HG03457 (cell line): ENCODE data around the gene HEPACAM.
"Not testable (repeated sequence)": the region's sequence is repeated elsewhere in the genome, so short reads cannot be mapped to it uniquely, and the experiment has no call there.

Experiments
- ATAC-seq: cut with Tn5 transposase; IDR thresholded peaks from one replicate; pipeline ENCODE4 v1.9.1; 2021; ENCODE audit warnings: moderate number of reproducible peaks; ENCODE audit not compliant: unreplicated experiment

HEPACAM gene, protein sequence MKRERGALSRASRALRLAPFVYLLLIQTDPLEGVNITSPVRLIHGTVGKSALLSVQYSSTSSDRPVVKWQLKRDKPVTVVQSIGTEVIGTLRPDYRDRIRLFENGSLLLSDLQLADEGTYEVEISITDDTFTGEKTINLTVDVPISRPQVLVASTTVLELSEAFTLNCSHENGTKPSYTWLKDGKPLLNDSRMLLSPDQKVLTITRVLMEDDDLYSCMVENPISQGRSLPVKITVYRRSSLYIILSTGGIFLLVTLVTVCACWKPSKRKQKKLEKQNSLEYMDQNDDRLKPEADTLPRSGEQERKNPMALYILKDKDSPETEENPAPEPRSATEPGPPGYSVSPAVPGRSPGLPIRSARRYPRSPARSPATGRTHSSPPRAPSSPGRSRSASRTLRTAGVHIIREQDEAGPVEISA

DNA sequence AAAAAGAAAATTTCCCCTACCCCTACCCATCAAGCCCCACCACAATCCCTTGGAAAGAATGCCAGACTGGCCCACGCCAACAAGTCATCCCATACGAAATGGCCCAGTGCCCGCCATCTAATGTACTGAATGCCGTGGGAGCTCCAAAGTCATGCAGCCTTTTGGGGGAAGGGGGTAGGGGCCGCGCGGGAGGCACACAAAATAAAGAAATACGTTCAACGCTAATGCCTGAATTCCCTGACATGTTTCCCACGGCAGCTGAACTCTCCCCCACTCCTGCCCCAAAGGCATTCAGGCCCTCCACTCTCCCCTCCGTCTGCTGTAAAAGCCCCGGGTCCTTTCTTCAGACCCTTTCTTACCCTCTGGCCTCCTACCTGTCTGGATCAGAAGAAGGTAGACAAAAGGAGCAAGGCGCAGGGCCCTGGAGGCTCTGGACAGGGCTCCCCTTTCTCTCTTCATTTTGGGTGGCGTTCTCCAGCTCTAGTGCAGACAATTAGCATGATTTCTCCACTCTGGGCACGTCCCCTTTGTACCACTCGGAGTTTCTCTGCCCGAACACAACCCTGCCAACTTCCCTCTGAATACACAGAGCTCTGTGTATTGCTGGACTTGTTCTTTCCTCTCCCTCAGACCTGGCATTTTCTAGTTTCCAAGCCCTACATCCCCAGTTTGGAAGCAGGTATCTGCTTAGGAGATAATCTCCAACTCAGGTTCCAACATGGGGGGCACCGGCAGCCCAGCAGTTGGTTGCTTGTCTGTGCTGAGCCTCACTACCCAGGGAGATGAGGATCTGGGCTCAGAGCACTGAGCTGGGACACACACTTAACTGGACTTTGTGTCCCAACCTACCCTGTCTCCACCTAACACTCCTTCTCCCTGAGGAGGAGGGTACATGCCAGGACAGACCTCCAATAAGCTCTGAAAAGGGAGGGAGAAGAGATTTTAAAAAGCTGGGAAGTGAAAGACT is at the start of gene HEPACAM:
HEPACAM (minus strand) TSS at position 500 of the 967 bp plus-strand sequence; CDS start at position 459, 41 bp downstream.
- ATAC-seq: no peak

DNA sequence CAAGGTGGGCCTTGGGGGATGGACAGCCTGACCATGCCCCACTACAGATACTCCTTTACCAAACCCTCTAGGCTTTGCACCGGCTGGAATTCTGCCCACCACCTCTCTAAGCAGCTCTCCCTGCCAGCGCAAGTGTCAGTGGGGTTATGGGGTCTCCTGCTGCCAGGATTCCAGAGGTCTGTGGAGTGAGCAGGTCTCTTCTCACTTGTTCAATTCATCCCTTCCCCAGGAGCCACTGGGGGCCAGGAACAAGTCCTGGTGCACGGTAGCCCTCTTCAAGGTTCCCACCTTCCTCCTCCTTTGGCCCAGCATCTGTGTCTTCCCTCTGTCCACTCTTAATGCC is 48.6 kb upstream of the HEPACAM start:
- ATAC-seq: no peak

DNA sequence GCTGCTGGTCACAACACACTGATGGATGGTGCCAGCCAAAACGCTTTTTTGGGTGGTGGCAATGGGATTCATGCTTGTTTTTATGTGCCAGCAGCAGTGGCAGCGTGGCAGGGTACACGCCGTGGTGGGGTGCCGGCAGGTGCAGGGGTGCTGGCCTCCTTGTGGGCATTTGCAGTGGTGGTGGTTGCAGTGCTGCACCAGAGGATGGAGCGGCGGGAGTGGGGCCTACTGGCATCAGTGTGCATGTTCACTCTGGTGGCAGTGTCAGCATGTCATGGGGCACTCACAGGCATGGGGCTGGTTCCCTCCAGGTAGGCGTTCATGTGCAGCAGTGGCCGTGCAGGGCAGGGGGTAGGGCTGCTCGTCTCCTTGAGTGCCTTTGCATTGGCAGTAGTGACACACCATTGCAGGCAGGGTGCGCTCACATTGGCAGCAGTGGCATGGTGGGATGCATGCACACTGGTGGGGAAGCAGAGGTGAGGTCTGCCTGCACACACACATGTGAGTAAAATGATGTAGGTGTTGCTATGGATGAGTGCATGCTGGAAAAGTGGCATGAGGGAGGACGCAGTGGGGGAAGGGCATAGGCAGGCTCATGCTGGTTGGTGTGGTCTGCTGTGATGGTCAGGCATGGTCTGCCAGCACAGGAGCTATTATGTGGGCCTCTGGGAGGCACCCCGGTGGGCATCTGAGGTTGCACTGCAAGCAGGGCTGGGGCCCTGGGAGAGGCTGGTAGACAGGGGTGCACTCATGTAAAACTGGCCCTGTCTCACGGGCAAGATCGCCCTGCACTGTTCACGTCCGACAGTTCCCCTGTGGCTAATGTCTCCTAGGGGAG is 48.0 kb upstream of the HEPACAM start:
- ATAC-seq: no peak

DNA sequence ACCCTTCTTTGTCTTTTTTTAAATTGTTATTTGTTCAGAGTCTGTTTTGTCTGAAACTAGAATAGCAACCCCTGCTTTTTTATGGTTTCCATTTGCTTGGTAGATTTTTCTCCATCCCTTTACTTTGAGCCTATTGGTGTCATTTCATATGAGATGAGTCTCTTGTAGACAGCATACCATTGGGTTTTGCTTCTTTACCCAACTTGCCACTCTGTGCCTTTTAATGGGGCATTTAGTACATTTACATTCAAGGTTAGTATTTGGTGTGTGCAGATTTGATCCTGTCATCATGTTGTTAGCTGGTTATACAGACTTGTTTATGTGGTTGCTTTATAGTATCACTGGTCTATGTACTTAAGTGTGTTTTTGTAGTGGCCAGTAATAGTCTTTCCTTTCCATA is 46.2 kb upstream of the HEPACAM start:
- ATAC-seq: no peak

DNA sequence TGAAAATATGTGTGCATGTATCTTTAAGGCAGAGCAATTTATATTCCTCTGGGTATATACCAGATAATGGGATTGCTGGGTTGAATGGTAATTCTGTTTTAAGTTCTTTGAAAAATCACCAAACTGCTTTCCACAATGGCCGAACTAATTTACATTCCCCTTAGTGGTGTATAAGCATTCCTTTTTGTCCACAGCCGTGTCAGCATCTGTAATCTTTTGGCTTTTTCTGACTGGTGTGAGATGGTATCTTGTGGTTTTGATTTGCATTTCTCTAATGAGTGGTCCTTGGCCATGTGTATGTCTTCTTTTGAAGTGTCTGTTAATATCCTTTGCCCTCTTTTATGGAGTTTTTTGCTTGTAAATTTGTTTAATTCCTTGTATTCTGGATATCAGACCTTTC is 42.5 kb upstream of the HEPACAM start:
- ATAC-seq: no peak

DNA sequence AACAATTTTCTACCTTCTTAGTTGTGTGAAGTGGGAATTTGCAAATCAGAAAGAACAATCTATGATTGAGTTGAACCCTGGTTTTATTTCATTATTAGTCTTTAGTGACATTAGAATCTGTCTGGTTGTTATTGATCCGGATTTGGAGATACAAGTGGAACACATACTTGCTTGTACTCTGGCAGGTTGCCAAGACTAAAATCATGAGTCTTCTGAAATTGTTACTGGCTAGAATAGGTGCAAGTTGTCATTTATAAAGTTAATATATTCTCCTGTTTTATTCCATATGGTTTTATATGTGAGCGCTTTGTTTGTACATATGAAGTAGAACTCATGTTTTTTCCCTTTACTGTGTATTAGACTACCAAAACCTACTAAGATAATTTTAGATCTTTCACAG is 41.2 kb upstream of the HEPACAM start:
- ATAC-seq: no peak

DNA sequence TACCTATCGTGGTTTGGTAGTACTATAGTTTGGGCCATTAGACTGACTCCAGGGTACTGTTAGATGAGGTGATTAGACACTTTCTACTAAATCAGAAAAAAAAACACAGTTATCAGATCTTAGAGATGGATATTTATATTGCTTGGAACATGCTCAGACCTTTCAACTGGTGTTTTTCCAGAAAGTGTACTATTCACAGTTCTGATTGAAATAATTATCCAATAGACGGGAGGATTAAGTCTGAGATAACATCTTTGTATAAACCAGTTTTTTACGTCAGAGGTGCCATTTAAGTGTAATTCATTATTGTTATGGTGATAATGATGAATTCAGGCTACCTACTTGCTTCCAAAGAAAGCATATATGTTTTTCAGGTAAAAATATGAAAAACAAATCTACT is 40.7 kb upstream of the HEPACAM start:
- no peak for ATAC-seq

DNA sequence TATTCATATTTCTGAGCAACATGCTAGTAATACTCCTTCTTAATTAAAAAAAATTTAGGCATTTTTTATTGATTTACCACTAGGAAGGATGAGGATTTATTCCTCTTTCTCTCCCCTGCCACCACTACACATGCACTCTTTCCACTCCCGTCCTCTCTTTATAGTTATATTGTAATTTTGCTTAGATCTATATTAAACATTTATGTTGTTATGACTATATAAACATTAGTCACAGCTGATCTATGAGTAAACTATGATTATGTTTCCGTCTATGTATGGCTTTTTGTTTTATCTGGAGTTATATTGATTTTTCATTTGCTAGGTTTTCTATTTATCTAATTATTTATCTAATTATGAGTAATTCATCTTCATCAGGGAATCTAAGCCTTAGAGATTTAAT is 36.0 kb upstream of the HEPACAM start:
- ATAC-seq: no peak

DNA sequence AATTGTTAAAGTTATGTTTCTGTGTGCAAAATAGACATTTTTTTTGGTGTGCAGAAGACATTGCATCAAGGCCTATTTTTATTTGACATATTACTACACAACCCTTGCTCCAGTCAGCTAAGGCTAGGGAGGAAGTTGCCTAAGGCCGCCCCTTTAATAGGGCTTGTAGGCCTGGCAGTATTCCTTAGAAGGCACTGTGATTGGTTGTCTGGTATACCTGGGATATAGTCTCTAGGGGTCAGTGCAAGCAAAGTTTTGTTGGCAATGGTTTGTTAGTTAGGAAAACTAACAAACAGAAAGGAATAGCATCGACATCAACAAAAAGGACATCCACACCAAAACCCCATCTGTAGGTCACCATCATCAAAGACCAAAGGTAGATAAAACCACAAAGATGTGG is 35.1 kb upstream of the HEPACAM start:
- ATAC-seq: no peak

DNA sequence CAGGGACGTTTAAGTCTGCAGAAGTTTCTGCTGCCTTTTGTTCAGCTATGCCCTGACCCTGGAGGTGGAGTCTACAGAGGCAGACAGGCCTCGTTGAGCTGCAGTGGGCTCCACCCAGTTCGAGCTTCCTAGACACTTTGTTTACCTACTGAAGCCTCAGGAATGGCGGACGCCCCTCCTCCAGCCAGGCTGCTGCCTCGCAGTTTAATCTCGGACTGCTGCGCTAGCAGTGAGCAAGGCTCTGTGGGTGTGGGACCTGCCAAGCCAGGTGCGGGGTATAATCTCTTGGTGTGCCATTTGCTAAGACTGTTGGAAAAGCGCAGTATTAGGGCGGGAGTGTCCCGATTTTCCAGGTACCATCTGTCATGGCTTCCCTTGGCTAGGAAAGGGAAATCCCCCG is 32.4 kb upstream of the HEPACAM start:
- ATAC-seq: not testable (repeated sequence)

DNA sequence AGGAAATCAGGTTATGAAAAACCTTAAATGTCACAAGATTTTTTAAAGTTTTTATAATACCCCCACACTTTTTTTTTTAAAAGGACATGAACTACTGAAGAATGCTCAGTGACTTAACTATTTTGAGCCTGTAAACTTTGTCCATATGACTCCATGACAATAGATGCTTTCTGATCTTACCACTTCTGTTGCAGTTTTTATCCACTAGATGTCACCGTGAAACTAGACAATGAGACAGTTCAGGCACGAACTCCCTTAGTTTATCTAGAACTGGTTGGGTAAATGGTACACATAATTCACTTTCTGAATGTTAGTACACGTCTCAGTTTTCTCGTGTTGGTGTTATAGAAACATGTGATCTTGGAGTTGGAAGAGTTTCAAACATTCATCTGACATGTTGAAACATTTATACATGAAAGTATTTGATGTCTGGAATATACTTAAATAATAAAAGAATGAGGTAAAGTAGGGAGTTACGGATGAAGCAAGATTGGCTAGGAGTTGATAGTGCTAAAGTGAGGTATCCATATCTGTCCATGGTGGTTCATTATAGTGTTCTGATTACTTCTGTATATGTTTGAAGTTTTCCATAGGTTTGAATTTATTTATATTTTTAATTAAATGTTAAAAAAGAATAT is 26.2 kb upstream of the HEPACAM start:
- ATAC-seq: peak; percentile 84

DNA sequence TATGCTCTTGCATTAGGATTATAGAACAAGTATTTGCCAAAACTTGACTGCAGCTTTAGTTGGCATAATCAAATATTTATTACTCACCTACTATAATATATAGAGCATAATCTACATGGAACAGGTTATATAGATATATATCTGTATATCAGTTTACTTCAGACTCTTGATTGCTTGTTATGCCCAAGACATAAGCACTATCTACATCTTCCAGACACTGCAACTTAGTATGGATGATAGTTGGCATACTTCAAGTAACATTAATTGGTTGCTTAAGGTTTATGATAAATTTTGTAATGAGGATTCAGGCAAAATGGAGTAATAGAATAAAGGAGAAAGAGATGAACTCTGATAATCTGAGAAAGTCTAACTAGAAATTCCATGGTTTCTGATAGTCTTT is 19.2 kb upstream of the HEPACAM start:
- ATAC-seq: no peak

DNA sequence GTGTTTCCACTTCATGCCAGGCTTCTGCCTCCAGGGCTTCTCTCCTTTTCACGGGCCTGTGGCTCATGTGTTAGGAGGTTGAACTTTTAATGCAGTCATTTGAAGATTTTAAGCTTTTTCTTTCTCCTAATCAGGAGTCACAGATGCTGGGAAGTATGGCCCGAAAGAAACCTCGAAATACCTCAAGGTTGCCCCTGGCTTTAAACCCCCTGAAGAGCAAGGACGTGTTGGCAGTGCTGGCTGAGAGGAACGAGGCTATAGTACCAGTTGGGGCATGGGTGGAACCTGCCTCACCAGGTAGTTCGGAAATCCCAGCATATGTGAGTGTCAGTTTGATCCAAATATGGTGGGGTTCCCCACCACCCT is 18.7 kb upstream of the HEPACAM start:
- ATAC-seq: no peak

DNA sequence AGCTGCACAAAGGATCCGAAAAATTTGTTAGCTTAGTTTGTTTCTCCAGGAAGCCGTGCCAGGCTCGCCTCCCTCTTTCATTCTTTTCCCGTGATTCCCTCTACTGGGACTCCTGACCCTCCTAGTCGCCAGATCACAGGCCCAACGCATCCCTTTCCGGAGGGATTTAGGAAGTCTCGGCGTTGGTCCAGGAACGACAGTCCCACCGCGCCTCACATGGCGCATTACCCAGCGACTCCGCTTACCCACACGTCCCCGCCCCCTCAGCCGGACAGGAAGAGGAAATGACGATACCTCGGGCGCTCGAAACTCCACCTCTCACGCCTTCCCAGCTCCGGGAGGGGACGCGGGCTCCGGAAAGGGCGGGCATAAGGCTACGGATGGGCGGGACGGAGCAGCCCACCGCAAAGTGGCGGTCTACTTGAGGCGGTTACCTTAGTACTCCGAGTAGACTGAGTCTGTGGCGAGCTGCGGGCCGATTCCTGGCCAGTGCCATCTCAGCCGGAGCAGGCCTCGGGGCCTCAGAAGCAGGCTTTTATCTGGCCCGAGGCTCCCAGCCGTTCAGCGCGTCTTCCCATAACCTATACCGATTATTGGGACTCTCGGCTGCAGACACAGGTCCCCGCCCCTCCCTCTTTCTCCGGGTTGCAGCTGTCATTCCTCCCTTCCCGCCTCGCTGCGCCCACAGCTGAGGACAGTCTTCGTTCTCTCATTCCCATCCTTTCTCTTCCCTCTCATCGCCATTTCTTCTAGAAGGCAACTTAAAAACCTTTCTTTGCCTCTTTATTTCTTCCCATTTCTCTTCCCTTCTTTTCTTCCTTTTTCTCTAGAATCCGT is 18.1 kb upstream of the HEPACAM start, which contains the start of gene CCDC15:
CCDC15 (plus strand) TSS at position 450 of the 837 bp plus-strand sequence. CDS start 531 bp downstream, outside the sequence.
- ATAC-seq: peak; percentile 99

DNA sequence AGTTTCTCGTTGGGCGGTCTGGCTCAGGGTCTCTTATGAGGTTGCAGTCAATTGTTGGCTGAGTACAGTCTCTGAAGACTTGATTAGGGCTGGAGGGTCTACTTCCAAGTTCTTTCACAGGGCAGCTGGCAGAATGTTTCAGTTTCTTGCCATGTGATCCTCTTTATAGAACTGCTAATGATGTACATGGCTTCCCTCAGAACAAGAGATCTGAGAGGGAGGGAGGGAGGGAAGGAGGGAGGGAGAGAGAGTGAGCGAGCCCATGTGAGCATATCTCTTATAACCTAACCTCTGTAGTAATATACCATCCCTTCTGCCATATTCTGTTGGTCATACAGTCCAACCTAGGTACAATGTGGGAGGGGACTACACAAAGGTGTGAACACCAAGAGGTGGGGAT is 15.5 kb upstream of the HEPACAM start:
- no peak for ATAC-seq

DNA sequence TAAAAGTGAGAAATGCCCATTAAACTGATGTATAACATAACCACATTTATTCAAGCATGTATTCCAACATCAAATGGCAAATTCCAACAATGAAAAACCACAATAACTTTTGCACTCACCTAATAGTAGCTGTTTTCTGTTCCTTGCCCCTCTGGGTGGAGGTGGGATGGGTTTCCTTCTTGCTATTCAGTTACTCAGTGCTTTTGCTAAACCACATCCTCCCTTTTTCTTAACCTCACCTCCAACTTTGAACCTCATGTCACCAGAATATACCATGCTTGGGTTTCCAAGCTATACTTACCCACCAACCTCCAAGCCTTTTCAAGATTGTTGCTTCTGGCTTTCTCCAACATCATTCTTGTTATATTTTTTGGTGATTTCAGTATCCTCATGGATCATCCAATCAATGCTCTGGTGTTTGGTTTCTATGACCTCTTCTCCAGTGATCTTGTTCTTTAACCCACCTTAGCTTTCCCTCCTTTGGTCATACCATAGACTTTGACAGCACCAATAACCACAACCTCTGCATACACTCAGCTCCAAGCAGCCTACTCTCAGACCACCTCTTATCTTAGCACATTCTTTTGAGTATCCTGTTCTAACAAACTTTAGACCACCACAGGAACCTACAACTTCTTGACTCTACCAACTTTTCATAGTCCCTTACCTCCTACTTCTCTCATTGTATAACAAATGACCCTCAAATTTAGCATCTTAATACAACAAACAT is 14.9 kb upstream of the HEPACAM start:
- ATAC-seq: no peak

DNA sequence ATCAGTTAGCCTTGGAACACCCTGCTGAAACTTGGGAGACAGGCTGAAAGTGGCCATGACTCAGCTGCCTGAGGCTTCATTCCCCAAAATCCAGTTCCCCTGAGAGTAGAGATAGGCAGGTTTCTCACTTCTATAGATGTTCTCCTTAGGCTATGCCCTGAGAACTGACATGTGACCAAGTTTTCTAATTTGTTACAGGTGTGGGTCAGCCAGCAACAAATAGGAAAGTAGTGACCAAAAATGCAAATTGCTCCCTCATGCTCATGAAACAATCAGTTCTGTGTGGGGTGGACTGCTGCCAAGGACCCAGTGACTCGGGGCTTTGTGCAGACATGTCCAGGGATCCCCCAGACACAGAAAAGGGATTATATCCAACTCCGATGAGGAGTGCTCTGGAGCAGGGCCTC is 10.9 kb upstream of the HEPACAM start:
- ATAC-seq: no peak

DNA sequence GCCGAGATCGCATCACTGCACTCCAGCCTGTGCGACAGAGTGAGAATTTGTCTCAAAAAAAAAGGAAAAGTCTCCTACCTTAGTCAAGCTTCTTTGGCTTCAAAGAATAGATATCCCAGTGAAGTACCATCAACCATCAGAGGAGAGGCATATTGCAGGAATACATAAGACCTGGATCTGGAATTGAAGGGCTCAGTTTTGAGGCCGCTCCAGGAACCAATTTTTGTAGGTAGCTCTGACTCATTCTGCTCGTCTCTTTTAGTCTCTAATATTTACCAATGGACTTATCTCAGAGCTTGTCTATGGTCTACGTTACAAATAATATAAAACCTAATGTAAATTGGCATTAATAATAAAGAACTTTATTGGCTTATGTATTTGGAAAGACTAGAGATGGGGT is 10.0 kb upstream of the HEPACAM start:
- no peak for ATAC-seq

DNA sequence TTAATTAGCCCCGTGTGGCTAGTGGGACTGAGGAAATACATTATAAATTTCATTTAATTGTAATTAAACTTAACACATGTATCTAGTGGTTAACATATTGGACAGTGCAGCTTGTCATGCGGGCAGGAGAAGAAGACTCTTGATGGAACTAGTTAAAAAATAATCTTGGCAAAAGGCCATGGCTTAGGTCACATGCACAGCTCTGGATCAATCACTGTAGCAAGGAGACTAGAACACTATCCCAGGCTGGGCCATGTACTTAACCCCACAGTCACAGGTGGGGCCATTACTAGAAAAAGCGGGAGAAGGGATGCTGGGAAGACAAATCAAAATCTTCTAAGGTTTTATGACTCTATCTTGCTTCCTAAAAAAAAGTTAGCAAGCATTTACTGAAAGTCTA is 8.7 kb upstream of the HEPACAM start:
- ATAC-seq: no peak
